Suprapubic skin (tissue), 4 donors: ENCODE results near the gene SNN. TPM values are rescaled to one million over a fixed set of nuclear protein-coding genes. Genes with fewer than 3 reads are reported as not detected.

Source experiments
- DNase-seq, 2 donors: peaks; one replicate each; pipeline ENCODE4 v3.0.0-alpha.2; 2019; ENCODE audit warnings: low spot score in 2 of 2
- H3K27ac ChIP-seq: fragments of 200-600 bp; sonication (generic); one replicate; pipeline ENCODE4 v1.5.1; 2019
- H3K27me3 ChIP-seq: fragments of 200-600 bp; sonication (generic); one replicate; pipeline ENCODE4 v1.5.1; 2019
- H3K36me3 ChIP-seq: fragments of 200-600 bp; sonication (generic); one replicate; pipeline ENCODE4 v1.5.1; 2019
- H3K4me1 ChIP-seq: fragments of 200-600 bp; sonication (generic); one replicate; pipeline ENCODE4 v1.5.1; 2019
- H3K4me3 ChIP-seq: fragments of 200-600 bp; sonication (generic); one replicate; pipeline ENCODE4 v1.5.1; 2019; ENCODE audit warnings: mild to moderate bottlenecking
- H3K9me3 ChIP-seq: fragments of 200-600 bp; sonication (generic); one replicate; pipeline ENCODE4 v1.5.1; 2019
- CTCF ChIP-seq, 2 donors: fragments of 200-600 bp in 1 of 2; fragments of 450-650 bp in 1 of 2; sonication (generic) in 1 of 2; IDR thresholded peaks; one replicate each; pipeline ENCODE4 v1.5.1; 2016 to 2019; ENCODE audit warnings: antibody characterized with exemption in 2 of 2, mild to moderate bottlenecking in 1 of 2, moderate library complexity in 1 of 2
- EP300 ChIP-seq: sonication (generic); formaldehyde crosslinking; IDR thresholded peaks from one replicate; pipeline ENCODE4 v1.6.1; 2017; ENCODE audit warnings: antibody characterized with exemption
- POLR2A ChIP-seq, 2 donors: fragments of 450-650 bp; IDR thresholded peaks; one replicate each; pipeline ENCODE4 v1.6.1; 2017; ENCODE audit warnings: antibody characterized with exemption in 2 of 2, mild to moderate bottlenecking in 2 of 2, moderate library complexity in 2 of 2
- POLR2AphosphoS5 ChIP-seq, 3 donors: sonication (generic); formaldehyde crosslinking; IDR thresholded peaks; one replicate each; pipeline ENCODE4 v1.6.1; 2017; ENCODE audit warnings: antibody characterized with exemption in 3 of 3
- WGBS: methylation state at CpG from one replicate; pipeline ENCODE4 v1.1.5; 2018; 5-methylcytosine and 5-hydroxymethylcytosine counted together
- total RNA-seq, 4 donors: library from RNA; depleted of rRNA; stranded (reverse); fragments of >200 nt; gene quantifications; one replicate each; pipeline ENCODE4 v1.1.0, GENCODE V29; 2016

The SNN gene
- total RNA-seq, 4 donors from 2014 or later = 17.0 to 32.7 (median 24.6) TPM

GRCh38 chr16:11671676-11672075 lies 3.4 kb downstream of the SNN start:
- Histone ChIP-seq H3K9me3 (no peaks in the 10 kb centered on the region), H3K36me3 (peaks cover 9% of the 10 kb centered on the region), H3K27me3 (no peaks in the 10 kb centered on the region), H3K4me1 (peaks cover 82% of the 10 kb centered on the region), H3K4me3 (no peak overlapping the region), H3K27ac (no peak overlapping the region)
- TF ChIP-seq POLR2A (IDR thresholded peaks at IDR 0.05) (no peak), POLR2AphosphoS5 (IDR thresholded peaks at IDR 0.05) (no peak), CTCF (IDR thresholded peaks at IDR 0.05) (no peak), EP300 (no peak)
- WGBS = 76% methylated on average over 5 of the region's 8 CpGs
- DNase-seq = no peak

GRCh38 chr16:11672206-11673090 lies 4.2 kb downstream of the SNN start:
- no peak for DNase-seq
- H3K27me3 ChIP-seq = no peaks in the 10 kb centered on the region
- no peak overlapping the region for H3K4me3 ChIP-seq
- TF ChIP-seq POLR2AphosphoS5 (IDR thresholded peaks at IDR 0.05) (no peak), EP300 (no peak), POLR2A (IDR thresholded peaks at IDR 0.05) (no peak), CTCF (IDR thresholded peaks at IDR 0.05) (no peak)
- H3K4me1 ChIP-seq = peaks cover 89% of the 10 kb centered on the region
- no peaks in the 10 kb centered on the region for H3K9me3 ChIP-seq
- no peak overlapping the region for H3K27ac ChIP-seq
- H3K36me3 ChIP-seq = peaks cover 12% of the 10 kb centered on the region
- WGBS = 84% methylated on average over 25 of the region's 25 CpGs

- no peak for DNase-seq
- H3K4me1 ChIP-seq = peaks cover 94% of the 10 kb centered on the region
- TF ChIP-seq POLR2AphosphoS5 (IDR thresholded peaks at IDR 0.05) = no peak
- no peak for TF ChIP-seq POLR2A (IDR thresholded peaks at IDR 0.05)
- no peak for TF ChIP-seq CTCF (IDR thresholded peaks at IDR 0.05)
- TF ChIP-seq EP300 = no peak
- H3K36me3 ChIP-seq = peaks cover 20% of the 10 kb centered on the region
- WGBS = 62% methylated on average over 25 of the region's 25 CpGs
- peak overlapping the region; percentile 39 for H3K27ac ChIP-seq
- no peak overlapping the region for H3K4me3 ChIP-seq
- no peaks in the 10 kb centered on the region for H3K27me3 ChIP-seq
- H3K9me3 ChIP-seq = no peaks in the 10 kb centered on the region
Observed at GRCh38 chr16:11673091-11674000, 5.1 kb downstream of the SNN start.

GRCh38 chr16:11674001-11674817 lies 6.0 kb downstream of the SNN start:
- no peak for DNase-seq
- no peaks in the 10 kb centered on the region for H3K9me3 ChIP-seq
- peaks cover 94% of the 10 kb centered on the region for H3K4me1 ChIP-seq
- TF ChIP-seq CTCF (IDR thresholded peaks at IDR 0.05) (no peak), POLR2AphosphoS5 (IDR thresholded peaks at IDR 0.05) (no peak), POLR2A (IDR thresholded peaks at IDR 0.05) (no peak), EP300 (no peak)
- WGBS = 71% methylated on average over 10 of the region's 25 CpGs
- H3K27ac ChIP-seq = no peak overlapping the region
- H3K36me3 ChIP-seq = peaks cover 29% of the 10 kb centered on the region
- no peaks in the 10 kb centered on the region for H3K27me3 ChIP-seq
- H3K4me3 ChIP-seq = no peak overlapping the region
